HCT116 (cell line): ENCODE results near the gene BCL2L2. TPM values are rescaled to one million over a fixed set of nuclear protein-coding genes. Genes with fewer than 3 reads are reported as not detected.
A peak's percentile ranks its signal among the peaks of the same experiment; 100 is the strongest.

ENCODE experiments used
- ATAC-seq: fragments of 200-7000 bp; cut with Tn5 transposase; 2 replicates; pipeline ENCODE4 v1.9.1; 2020; ENCODE audit warnings: mild to moderate bottlenecking, moderate library complexity
- Bru-seq: library from RNA; stranded (reverse); fragments of 400-500 nt; gene quantifications from one replicate; lab custom pipeline; 2021; lab: Mats Ljungman, UMichigan
- BruChase-seq, 2 experiments: library from RNA; stranded (reverse); fragments of 400-500 nt; gene quantifications; one replicate each; lab custom pipeline; 2021; lab: Mats Ljungman, UMichigan
- BruUV-seq: library from RNA; stranded (reverse); fragments of 400-500 nt; replicated peaks from 2 replicates; lab custom pipeline; 2021; lab: Mats Ljungman, UMichigan
- CTCF ChIA-PET: fragments of 300-600 bp; sonication (Branson Sonifier 250); formaldehyde crosslinking; loops from one replicate; lab custom pipeline; 2021; ENCODE audit warnings: antibody characterized with exemption; lab: Charles Lee
- POLR2A ChIA-PET: fragments of 300-600, 350-600 bp; sonication (Branson Sonifier 250); formaldehyde crosslinking; loops from one replicate; lab custom pipeline; 2021; ENCODE audit warnings: antibody characterized with exemption; lab: Charles Lee
- RAD21 ChIA-PET, 2 experiments: fragments of 300-600 bp; sonication (Branson Sonifier 250); formaldehyde crosslinking; loops; one replicate each; lab custom pipeline; 2023; ENCODE audit warnings: low total read pairs in 2 of 2; ENCODE audit not compliant: uncharacterized antibody in 2 of 2, unreplicated experiment in 2 of 2, low non-redundant PET in 1 of 2; lab: Charles Lee
- DNase-seq: peaks from one replicate; pipeline ENCODE4 v3.0.0-alpha.2; 2010; ENCODE audit warnings: low read depth, low spot score
- H2AFZ ChIP-seq: fragments of 200-600 bp; shearing (Covaris generic), sonication (generic); 2 replicates; pipeline ENCODE4 v1.6.1; 2017; ENCODE audit warnings: low read depth, mixed run types, mixed read lengths, antibody characterized with exemption, low read length; ENCODE audit not compliant: poor library complexity, severe bottlenecking
- H3K27ac ChIP-seq: 2 replicates; pipeline ENCODE4 v1.5.1; 2012; ENCODE audit warnings: low read depth, low read length
- H3K27me3 ChIP-seq: fragments of 200-600 bp; sonication (generic); 2 replicates; pipeline ENCODE4 v1.6.1; 2016; ENCODE audit warnings: mixed run types, low read length, mixed read lengths; ENCODE audit not compliant: insufficient read depth
- H3K36me3 ChIP-seq, 2 experiments: fragments of 200-500 bp in 1 of 2; fragments of 200-600 bp in 1 of 2; sonication (Bioruptor generic) in 1 of 2; sonication (generic) in 1 of 2; 2 replicates each; pipeline versions ENCODE4 v1.5.1 to v1.6.1; 2014 to 2016; ENCODE audit warnings: low read length in 2 of 2, inconsistent platforms in 1 of 2, mixed read lengths in 1 of 2, mixed run types in 1 of 2; ENCODE audit not compliant: insufficient read depth in 2 of 2, control insufficient read depth in 1 of 2
- H3K4me1 ChIP-seq, 2 experiments: fragments of 200-600 bp in 1 of 2; sonication (generic) in 1 of 2; 2 replicates each; pipeline versions ENCODE4 v1.5.1 to v1.6.1; 2012 to 2017; ENCODE audit warnings: low read length in 2 of 2, inconsistent platforms in 1 of 2, mild to moderate bottlenecking in 1 of 2, mixed read lengths in 1 of 2, mixed run types in 1 of 2, moderate library complexity in 1 of 2; ENCODE audit not compliant: insufficient read depth in 2 of 2, control insufficient read depth in 1 of 2
- H3K4me2 ChIP-seq: fragments of 200-600 bp; sonication (generic); 2 replicates; pipeline ENCODE4 v1.6.1; 2017; ENCODE audit warnings: mixed run types, low read length, mixed read lengths
- H3K4me3 ChIP-seq, 2 experiments: fragments of 200-600 bp in 1 of 2; sonication (generic) in 1 of 2; replicated peaks in 1 of 2; 2 replicates each; pipeline ENCODE4 v1.5.1; 2011 to 2016; ENCODE audit warnings: low read length in 2 of 2, control low read depth in 1 of 2, low read depth in 1 of 2, mild to moderate bottlenecking in 1 of 2, mixed read lengths in 1 of 2, mixed run types in 1 of 2
- H3K79me2 ChIP-seq: fragments of 200-600 bp; sonication (generic); 2 replicates; pipeline ENCODE4 v1.6.1; 2017; ENCODE audit warnings: mild to moderate bottlenecking, mixed run types, low read length, moderate library complexity, mixed read lengths; ENCODE audit not compliant: insufficient read depth
- H3K9ac ChIP-seq: fragments of 200-600 bp; sonication (generic); 2 replicates; pipeline ENCODE4 v1.6.1; 2016; ENCODE audit warnings: low read length, mixed read lengths
- H3K9me2 ChIP-seq: fragments of 200-600 bp; sonication (generic), shearing (Covaris generic); 2 replicates; pipeline ENCODE4 v1.6.1; 2017; ENCODE audit warnings: mixed run types, mild to moderate bottlenecking, moderate library complexity; ENCODE audit not compliant: insufficient read depth
- H3K9me3 ChIP-seq, 2 experiments: fragments of 200-500 bp in 1 of 2; fragments of 200-600 bp in 1 of 2; sonication (Bioruptor generic) in 1 of 2; sonication (generic) in 1 of 2; 2 replicates each; pipeline ENCODE4 v1.6.1; 2014 to 2017; ENCODE audit warnings: low read length in 2 of 2, mixed read lengths in 2 of 2, inconsistent platforms in 1 of 2, low read depth in 1 of 2, mild to moderate bottlenecking in 1 of 2, mixed run types in 1 of 2, moderate library complexity in 1 of 2; ENCODE audit not compliant: control insufficient read depth in 1 of 2, insufficient read depth in 1 of 2
- H4K20me1 ChIP-seq: fragments of 200-600 bp; sonication (generic), shearing (Covaris generic); 2 replicates; pipeline ENCODE4 v1.6.1; 2017; ENCODE audit warnings: mixed run types, mild to moderate bottlenecking, moderate library complexity; ENCODE audit not compliant: insufficient read depth
- EZH2 ChIP-seq: fragments of 200-600 bp; sonication (generic); IDR thresholded peaks from 2 replicates; pipeline ENCODE4 v1.6.1; 2017; ENCODE audit warnings: antibody characterized with exemption, mixed run types
- FOSL1 ChIP-seq: IDR thresholded peaks from 2 replicates; pipeline ENCODE4 v1.6.1; 2012; ENCODE audit warnings: low read depth
- POLR2A ChIP-seq: IDR thresholded peaks from 2 replicates; pipeline ENCODE4 v1.7.0; 2011; ENCODE audit warnings: borderline replicate concordance; ENCODE audit not compliant: insufficient read depth, insufficient read length; ENCODE audit errors: extremely low read depth
- POLR2AphosphoS5 ChIP-seq: IDR thresholded peaks from 2 replicates; pipeline ENCODE4 v1.6.1; 2011; ENCODE audit warnings: mild to moderate bottlenecking, low read depth, low read length, moderate library complexity
- YY1 ChIP-seq: IDR thresholded peaks from 2 replicates; pipeline ENCODE4 v1.6.1; 2011; ENCODE audit warnings: low read length, low read depth, moderate library complexity, mild to moderate bottlenecking; ENCODE audit not compliant: insufficient replicate concordance; ENCODE audit errors: extremely low read depth
- ZFX ChIP-seq: fragments of 450-650 bp; IDR thresholded peaks from 2 replicates; pipeline ENCODE4 v1.6.1; 2017
- ZNF274 ChIP-seq: fragments of 200-500 bp; sonication (Bioruptor generic); IDR thresholded peaks from 2 replicates; pipeline ENCODE4 v1.6.1; 2014; ENCODE audit warnings: mild to moderate bottlenecking, low read depth, low read length, inconsistent platforms
- intact Hi-C: fragments of 100-400 bp; cut with micrococcal nuclease; formaldehyde crosslinking; loops from 2 replicates; pipeline ENCODE4 v1.10.0; 2022
- long read RNA-seq: library from polyadenylated mRNA; unstranded; transcript quantifications from one replicate; pipeline ENCODE4 v2.0.0, GENCODE V29; 2021; ENCODE audit not compliant: unreplicated experiment
- polyA plus RNA-seq: library from polyadenylated mRNA; unstranded; fragments of >200 nt; gene quantifications from 2 replicates; pipeline ENCODE4 v1.2.1, GENCODE V29; 2012; ENCODE audit warnings: missing spikeins
- total RNA-seq: library from RNA; stranded (reverse); gene quantifications from one replicate; pipeline ENCODE4 v1.2.1, GENCODE V29; 2021; ENCODE audit not compliant: unreplicated experiment
- TF ChIP-seq, protein P1 (sequence below): IDR thresholded peaks from 2 replicates; pipeline ENCODE4 v1.6.1; 2011; ENCODE audit warnings: mild to moderate bottlenecking, low read length, moderate library complexity; ENCODE audit not compliant: insufficient replicate concordance; ENCODE audit errors: extremely low read depth
- TF ChIP-seq, protein P2 (sequence below), 3 experiments: fragments of 200-600 bp in 1 of 3; sonication (generic) in 1 of 3; IDR thresholded peaks in 2 of 3; conservative IDR thresholded peaks in 1 of 3; 2 replicates each; pipeline ENCODE4 v1.5.1; 2012 to 2017; ENCODE audit warnings: low read depth in 2 of 3, low read length in 2 of 3, antibody characterized with exemption in 1 of 3, borderline replicate concordance in 1 of 3, control low read depth in 1 of 3, mild to moderate bottlenecking in 1 of 3, mixed read lengths in 1 of 3, mixed run types in 1 of 3, moderate library complexity in 1 of 3; ENCODE audit not compliant: insufficient read depth in 1 of 3

The BCL2L2 gene, protein sequence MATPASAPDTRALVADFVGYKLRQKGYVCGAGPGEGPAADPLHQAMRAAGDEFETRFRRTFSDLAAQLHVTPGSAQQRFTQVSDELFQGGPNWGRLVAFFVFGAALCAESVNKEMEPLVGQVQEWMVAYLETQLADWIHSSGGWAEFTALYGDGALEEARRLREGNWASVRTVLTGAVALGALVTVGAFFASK
- 25.5 TPM for total RNA-seq
- polyA plus RNA-seq: 32.9 and 34.4 TPM in 2 replicates
- percentile 95 among the genes with signal in this experiment for Bru-seq, nascent RNA
- percentile 99 among the genes with signal in this experiment for BruChase-seq, experiment 1, labeled RNA remaining after a 6-hour chase
- BruChase-seq, experiment 2, labeled RNA remaining after a 2-hour chase: percentile 99 among the genes with signal in this experiment
- long read RNA-seq, transcript BCL2L2-201 (4 exons, 3,605 nt): major isoform, 9 of 19 reads
- long read RNA-seq, partial matches to known transcripts: 3 of 19 reads
- long read RNA-seq, other reads (novel, unspliced or antisense): 6 of 19 reads

DNA sequence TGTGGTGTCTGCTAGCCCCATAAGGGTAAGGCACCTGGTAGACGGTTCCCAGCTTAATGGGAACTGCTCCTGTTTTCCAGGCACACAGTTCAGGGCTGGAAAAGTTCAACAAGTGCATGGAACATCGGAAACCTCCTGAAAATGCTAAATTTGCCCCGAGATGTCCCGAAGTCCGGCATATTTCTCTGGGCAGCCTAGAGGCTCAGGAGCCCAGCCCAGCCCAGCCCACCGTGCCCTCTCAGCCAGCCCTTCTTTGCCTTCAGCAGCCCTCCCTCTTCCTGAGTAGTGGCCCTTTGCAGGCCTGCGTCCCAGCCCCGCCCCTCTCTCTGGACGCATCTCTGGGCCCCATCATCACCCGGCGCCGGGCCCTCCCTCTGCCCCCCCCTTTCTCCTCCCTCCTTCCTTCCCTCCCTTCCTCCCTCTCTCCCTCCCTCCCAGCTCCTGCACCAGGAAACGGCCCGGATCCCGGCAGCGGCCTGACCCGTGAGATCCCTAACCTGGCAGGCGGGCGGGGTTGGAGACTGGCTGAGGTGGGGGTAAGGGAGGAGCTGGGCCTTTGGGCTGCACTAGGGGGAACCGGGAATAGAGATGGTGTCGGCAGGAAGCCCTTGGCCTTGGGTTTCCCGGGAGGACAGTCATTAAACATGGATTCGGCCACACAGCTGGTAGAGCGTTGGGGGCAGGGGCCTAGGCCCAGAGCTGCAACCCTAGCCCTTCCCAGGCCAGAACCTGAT lies at the start of gene BCL2L2:
TSS of gene BCL2L2 (plus strand) at position 422 of the 734 bp plus-strand sequence. CDS start 935 bp downstream, outside the sequence.
- ChIA-PET POLR2A (interaction anchor here (0.6 to 2.4 kb wide), 6 partner anchors 13 to 238 kb away, joined by 3 to 21 read pairs (median 6); partner anchors contain the start of genes ACIN1, C14orf119, HOMEZ and PABPN1), CTCF (interaction anchor here (0.6 to 2.4 kb wide), 4 partner anchors 14 to 726 kb away, joined by 3 to 15 read pairs (median 4); partner anchors contain the start of gene PABPN1)
- BruUV-seq: TSS peak; percentile 53
- Histone ChIP-seq H3K9me3 (no peaks in the 10 kb centered on the region), H3K4me1 (peaks cover 19 to 40% of the 10 kb centered on the region in 2 experiments)
- DNase-seq: peak; percentile 76
- TF ChIP-seq EZH2 (no peak), ZFX (peak; percentile 89), YY1 (peak; percentile 83), FOSL1 (no peak), POLR2AphosphoS5 (peak; percentile 89), POLR2A (peak; percentile 64), ZNF274 (no peak)
- TF ChIP-seq, protein P1, sequence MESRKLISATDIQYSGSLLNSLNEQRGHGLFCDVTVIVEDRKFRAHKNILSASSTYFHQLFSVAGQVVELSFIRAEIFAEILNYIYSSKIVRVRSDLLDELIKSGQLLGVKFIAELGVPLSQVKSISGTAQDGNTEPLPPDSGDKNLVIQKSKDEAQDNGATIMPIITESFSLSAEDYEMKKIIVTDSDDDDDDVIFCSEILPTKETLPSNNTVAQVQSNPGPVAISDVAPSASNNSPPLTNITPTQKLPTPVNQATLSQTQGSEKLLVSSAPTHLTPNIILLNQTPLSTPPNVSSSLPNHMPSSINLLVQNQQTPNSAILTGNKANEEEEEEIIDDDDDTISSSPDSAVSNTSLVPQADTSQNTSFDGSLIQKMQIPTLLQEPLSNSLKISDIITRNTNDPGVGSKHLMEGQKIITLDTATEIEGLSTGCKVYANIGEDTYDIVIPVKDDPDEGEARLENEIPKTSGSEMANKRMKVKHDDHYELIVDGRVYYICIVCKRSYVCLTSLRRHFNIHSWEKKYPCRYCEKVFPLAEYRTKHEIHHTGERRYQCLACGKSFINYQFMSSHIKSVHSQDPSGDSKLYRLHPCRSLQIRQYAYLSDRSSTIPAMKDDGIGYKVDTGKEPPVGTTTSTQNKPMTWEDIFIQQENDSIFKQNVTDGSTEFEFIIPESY: no peak
- TF ChIP-seq, protein P2, sequence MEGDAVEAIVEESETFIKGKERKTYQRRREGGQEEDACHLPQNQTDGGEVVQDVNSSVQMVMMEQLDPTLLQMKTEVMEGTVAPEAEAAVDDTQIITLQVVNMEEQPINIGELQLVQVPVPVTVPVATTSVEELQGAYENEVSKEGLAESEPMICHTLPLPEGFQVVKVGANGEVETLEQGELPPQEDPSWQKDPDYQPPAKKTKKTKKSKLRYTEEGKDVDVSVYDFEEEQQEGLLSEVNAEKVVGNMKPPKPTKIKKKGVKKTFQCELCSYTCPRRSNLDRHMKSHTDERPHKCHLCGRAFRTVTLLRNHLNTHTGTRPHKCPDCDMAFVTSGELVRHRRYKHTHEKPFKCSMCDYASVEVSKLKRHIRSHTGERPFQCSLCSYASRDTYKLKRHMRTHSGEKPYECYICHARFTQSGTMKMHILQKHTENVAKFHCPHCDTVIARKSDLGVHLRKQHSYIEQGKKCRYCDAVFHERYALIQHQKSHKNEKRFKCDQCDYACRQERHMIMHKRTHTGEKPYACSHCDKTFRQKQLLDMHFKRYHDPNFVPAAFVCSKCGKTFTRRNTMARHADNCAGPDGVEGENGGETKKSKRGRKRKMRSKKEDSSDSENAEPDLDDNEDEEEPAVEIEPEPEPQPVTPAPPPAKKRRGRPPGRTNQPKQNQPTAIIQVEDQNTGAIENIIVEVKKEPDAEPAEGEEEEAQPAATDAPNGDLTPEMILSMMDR (IDR thresholded peaks at IDR 0.05 in 2 of 3, conservative IDR thresholded peaks at IDR 0.05 in 1 of 3; ENCODE audit: borderline replicate concordance in 1 of 3, insufficient read depth in 1 of 3, low read depth in 2 of 3, low read length in 2 of 3): no peak
- TF ChIP-seq, all 23 proteins: peak for 4
- H3K79me2 ChIP-seq: peaks cover 50% of the 10 kb centered on the region
- H2AFZ ChIP-seq: no peak within 1 kb of the TSS
- H3K27me3 ChIP-seq: no peaks in the 10 kb centered on the region
- no peaks in the 10 kb centered on the region for H3K9me2 ChIP-seq
- RAD21 ChIA-PET: interaction anchor here in 1 of 2 experiments (1.4 kb wide), 1 partner anchor 15 kb away, joined by 8 read pairs; the partner anchor contains the start of gene PABPN1
- H3K36me3 ChIP-seq: peaks cover 20 to 39% of the 10 kb centered on the region in 2 experiments
- intact Hi-C loops: loop anchor here (10.0 kb wide), 1 partner anchor 322 kb away; the partner anchor contains the start of gene AJUBA
- H3K4me3 ChIP-seq: peak within 1 kb of the TSS; percentile 76 to 99
- peak within 1 kb of the TSS; percentile 79 for H3K27ac ChIP-seq
- ATAC-seq: peak; percentile 57
- no peaks in the 10 kb centered on the region for H4K20me1 ChIP-seq
- H3K9ac ChIP-seq: peak within 1 kb of the TSS; percentile 81
- H3K4me2 ChIP-seq: peak within 1 kb of the TSS; percentile 92
